ENCODE results near the gene GTF2H2C_2.
"Not testable (repeated sequence)": the region's sequence is repeated elsewhere in the genome, so short reads cannot be mapped to it uniquely, and the experiment has no call there.

DNA sequence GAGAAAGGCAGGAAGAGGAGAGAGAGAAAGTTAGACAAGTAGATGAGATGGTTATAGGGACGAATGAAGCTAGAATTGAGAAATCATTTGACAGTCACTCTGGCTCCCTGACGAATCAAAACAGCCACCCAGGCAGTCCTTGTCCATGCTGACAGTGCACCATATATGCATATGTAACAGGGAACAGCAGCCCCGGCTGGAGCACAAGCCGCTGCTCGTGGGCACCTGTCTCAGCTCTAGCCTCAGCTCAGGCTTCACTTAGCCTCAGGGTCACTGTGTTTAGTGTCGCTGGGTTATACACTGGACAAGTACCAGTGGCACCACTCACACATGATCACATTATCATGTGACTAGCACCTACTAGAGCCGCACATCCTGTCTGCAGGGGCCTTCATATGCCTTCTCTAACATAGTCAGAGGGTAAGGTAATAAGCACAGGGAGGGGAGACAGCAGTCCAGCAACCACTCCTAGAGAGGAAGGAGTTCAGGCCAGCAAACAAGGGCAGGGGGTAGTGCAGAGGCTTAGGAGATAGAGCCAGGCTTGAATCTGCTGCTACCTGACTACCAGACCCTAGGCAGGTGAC lies 54.9 kb downstream of the GTF2H2C_2 start:
- TF ChIP-seq EZH2phosphoT487 (IDR thresholded peaks at IDR 0.05; ENCODE audit: low read length), result not testable (repeated sequence)
- TF ChIP-seq, protein P1, sequence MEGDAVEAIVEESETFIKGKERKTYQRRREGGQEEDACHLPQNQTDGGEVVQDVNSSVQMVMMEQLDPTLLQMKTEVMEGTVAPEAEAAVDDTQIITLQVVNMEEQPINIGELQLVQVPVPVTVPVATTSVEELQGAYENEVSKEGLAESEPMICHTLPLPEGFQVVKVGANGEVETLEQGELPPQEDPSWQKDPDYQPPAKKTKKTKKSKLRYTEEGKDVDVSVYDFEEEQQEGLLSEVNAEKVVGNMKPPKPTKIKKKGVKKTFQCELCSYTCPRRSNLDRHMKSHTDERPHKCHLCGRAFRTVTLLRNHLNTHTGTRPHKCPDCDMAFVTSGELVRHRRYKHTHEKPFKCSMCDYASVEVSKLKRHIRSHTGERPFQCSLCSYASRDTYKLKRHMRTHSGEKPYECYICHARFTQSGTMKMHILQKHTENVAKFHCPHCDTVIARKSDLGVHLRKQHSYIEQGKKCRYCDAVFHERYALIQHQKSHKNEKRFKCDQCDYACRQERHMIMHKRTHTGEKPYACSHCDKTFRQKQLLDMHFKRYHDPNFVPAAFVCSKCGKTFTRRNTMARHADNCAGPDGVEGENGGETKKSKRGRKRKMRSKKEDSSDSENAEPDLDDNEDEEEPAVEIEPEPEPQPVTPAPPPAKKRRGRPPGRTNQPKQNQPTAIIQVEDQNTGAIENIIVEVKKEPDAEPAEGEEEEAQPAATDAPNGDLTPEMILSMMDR (IDR thresholded peaks at IDR 0.05; ENCODE audit: low read length), result not testable (repeated sequence)
